Spleen (tissue), 7 donors: ENCODE data around the gene LDLRAP1.

Source experiments
- CTCF ChIP-seq, 11 experiments: fragments of 200-600 bp in 7 of 11; fragments of 450-650 bp in 4 of 11; sonication (generic) in 4 of 11; IDR thresholded peaks in 8 of 11; conservative IDR thresholded peaks in 3 of 11; 1 replicate in 7 of 11; 2 replicates in 4 of 11; pipeline versions ENCODE4 v1.4.0 to v1.8.0; 2016 to 2021; ENCODE audit warnings: antibody characterized with exemption in 11 of 11, inconsistent platforms in 4 of 11, mild to moderate bottlenecking in 1 of 11
- POLR2A ChIP-seq, 3 donors: fragments of 450-650 bp; IDR thresholded peaks; one replicate each; pipeline ENCODE4 v1.5.1; 2017; ENCODE audit warnings: antibody characterized with exemption in 3 of 3, mild to moderate bottlenecking in 1 of 3
- donor health status: DM: no; HTN: no; CAD: no; lungs with moderate emphysema.
- donor health status: DM: no; HTN: no; CAD: no.
- donor health status: DM: no; HTN: no; CAD: no.

- no peak for TF ChIP-seq POLR2A (IDR thresholded peaks at IDR 0.05)
- no peak for TF ChIP-seq CTCF (IDR thresholded peaks at IDR 0.05 in 8 of 11, conservative IDR thresholded peaks at IDR 0.05 in 3 of 11)
Measured at GRCh38 chr1:25533775-25534409, 9.5 kb upstream of the LDLRAP1 start.
